Upper lobe of right lung (tissue), 1 donor: ENCODE data around the gene HOXD13. TPM values are rescaled to one million over a fixed set of nuclear protein-coding genes. Genes with fewer than 3 reads are reported as not detected.
A peak's percentile ranks its signal among the peaks of the same experiment; 100 is the strongest.

ENCODE experiments used
- ATAC-seq: fragments of 200-7000 bp; cut with Tn5 transposase; one replicate; pipeline ENCODE4 v1.9.1; 2020; ENCODE audit warnings: mild to moderate bottlenecking, moderate library complexity
- DNase-seq: peaks from one replicate; pipeline ENCODE4 v3.0.0-alpha.2; 2020
- H3K27ac ChIP-seq: fragments of 200-600 bp; one replicate; pipeline ENCODE4 v1.8.0; 2022
- H3K27me3 ChIP-seq: fragments of 200-600 bp; one replicate; pipeline ENCODE4 v1.8.0; 2022; ENCODE audit warnings: mild to moderate bottlenecking
- H3K36me3 ChIP-seq: fragments of 200-600 bp; one replicate; pipeline ENCODE4 v1.8.0; 2022
- H3K4me1 ChIP-seq: fragments of 200-600 bp; one replicate; pipeline ENCODE4 v1.8.0; 2022
- H3K4me3 ChIP-seq: fragments of 200-600 bp; one replicate; pipeline ENCODE4 v1.8.0; 2022; ENCODE audit warnings: mild to moderate bottlenecking
- H3K9me3 ChIP-seq: fragments of 200-600 bp; one replicate; pipeline ENCODE4 v1.8.0; 2022
- CTCF ChIP-seq: fragments of 200-600 bp; IDR thresholded peaks from one replicate; pipeline ENCODE4 v1.8.0; 2022; ENCODE audit warnings: antibody characterized with exemption
- intact Hi-C: fragments of 100-400 bp; cut with DNase I; formaldehyde crosslinking; loops from one replicate; pipeline ENCODE4 v1.11.0; 2022
- total RNA-seq: library from RNA; stranded (reverse); fragmentation: NEBNext Ultra II Directional; extraction: Animal tissue kit (Norgen Biotek cat#: 25700); gene quantifications from one replicate; pipeline ENCODE4 v1.2.1, GENCODE V29; 2021
- donor health status: DM: no; HTN: yes; CAD: no; lungs with severe emphysema.

HOXD13 gene
- total RNA-seq, 1 donor from 2014 or later = not detected

- no peak for DNase-seq
- no peak for ATAC-seq
- no peak overlapping the region for H3K27ac ChIP-seq
- no peaks in the 10 kb centered on the region for H3K36me3 ChIP-seq
- intact Hi-C loops = loop anchor here (10.0 kb wide), 2 partner anchors 316 to 416 kb away; no protein-coding TSS in a partner anchor
- H3K27me3 ChIP-seq = peaks cover 95% of the 10 kb centered on the region
- no peak overlapping the region for H3K4me3 ChIP-seq
- no peak for TF ChIP-seq CTCF
- peaks cover 15% of the 10 kb centered on the region for H3K4me1 ChIP-seq
- H3K9me3 ChIP-seq = no peaks in the 10 kb centered on the region
These were observed 46.6 kb downstream of the HOXD13 start for GRCh38 chr2:176138923-176139660.

- H3K27ac ChIP-seq = no peak overlapping the region
These were observed 47.4 kb downstream of the HOXD13 start for GRCh38 chr2:176139661-176140512.

GRCh38 chr2:176140513-176141317 lies 48.2 kb downstream of the HOXD13 start:
- Histone ChIP-seq H3K27ac (no peak overlapping the region), H3K4me1 (peaks cover 15% of the 10 kb centered on the region), H3K36me3 (no peaks in the 10 kb centered on the region), H3K9me3 (no peaks in the 10 kb centered on the region), H3K27me3 (peaks cover 92% of the 10 kb centered on the region), H3K4me3 (peak overlapping the region; percentile 47)
- intact Hi-C loops = no loop called here
- peak; percentile 85 for DNase-seq
- ATAC-seq = peak; percentile 93
- peak; percentile 78 for TF ChIP-seq CTCF

More at GRCh38 chr2:176139661-176140512, 47.4 kb downstream of the HOXD13 start:
- Histone ChIP-seq H3K4me1 (peaks cover 15% of the 10 kb centered on the region), H3K9me3 (no peaks in the 10 kb centered on the region), H3K27me3 (peaks cover 92% of the 10 kb centered on the region), H3K36me3 (no peaks in the 10 kb centered on the region), H3K4me3 (peak overlapping the region; percentile 8)
- no peak for ATAC-seq
- DNase-seq = no peak
- intact Hi-C loops = loop anchor here (10.0 kb wide), 2 partner anchors 315 to 415 kb away; no protein-coding TSS in a partner anchor
- TF ChIP-seq CTCF = no peak

- ATAC-seq (no peak), DNase-seq (no peak)
- Histone ChIP-seq H3K27ac (no peak overlapping the region), H3K36me3 (no peaks in the 10 kb centered on the region), H3K27me3 (peaks cover 94% of the 10 kb centered on the region), H3K4me1 (peaks cover 7% of the 10 kb centered on the region), H3K9me3 (no peaks in the 10 kb centered on the region), H3K4me3 (no peak overlapping the region)
- intact Hi-C loops = no loop called here
- no peak for TF ChIP-seq CTCF
These were observed 49.8 kb downstream of the HOXD13 start for GRCh38 chr2:176142281-176142680.

Other genes starting within 250 kb of the HOXD13 start
- gene LNPK, start 90.5 kb upstream of the HOXD13 start, total RNA-seq = 28.7 TPM
- not detected for gene EVX2, start 8.8 kb upstream of the HOXD13 start, total RNA-seq
- not detected for gene HOXD12, start 7.1 kb downstream of the HOXD13 start, total RNA-seq
- not detected for gene HOXD11, start 14.6 kb downstream of the HOXD13 start, total RNA-seq
- gene HOXD10, start 24.1 kb downstream of the HOXD13 start, total RNA-seq = 0.55 TPM
- gene HOXD9, start 30.0 kb downstream of the HOXD13 start, total RNA-seq = 1.6 TPM
- gene HOXD8, start 37.0 kb downstream of the HOXD13 start, total RNA-seq = 2.6 TPM
- gene HOXD4, start 58.8 kb downstream of the HOXD13 start, total RNA-seq = 0.84 TPM
- gene HOXD3, start 64.6 kb downstream of the HOXD13 start, total RNA-seq = 1.7 TPM
- 4.1 TPM for gene HOXD1, start 95.9 kb downstream of the HOXD13 start, total RNA-seq
- gene MTX2, start 176.7 kb downstream of the HOXD13 start, total RNA-seq = 17.6 TPM